ENCODE measurements around the gene ENPP5. TPM values are rescaled to one million over a fixed set of nuclear protein-coding genes. Genes with fewer than 3 reads are reported as not detected.
A peak's percentile ranks its signal among the peaks of the same experiment; 100 is the strongest.
"Not testable (repeated sequence)": the region's sequence is repeated elsewhere in the genome, so short reads cannot be mapped to it uniquely, and the experiment has no call there.

ENPP5 gene
- total RNA-seq, 1 donor from 2014 or later = not detected

DNA sequence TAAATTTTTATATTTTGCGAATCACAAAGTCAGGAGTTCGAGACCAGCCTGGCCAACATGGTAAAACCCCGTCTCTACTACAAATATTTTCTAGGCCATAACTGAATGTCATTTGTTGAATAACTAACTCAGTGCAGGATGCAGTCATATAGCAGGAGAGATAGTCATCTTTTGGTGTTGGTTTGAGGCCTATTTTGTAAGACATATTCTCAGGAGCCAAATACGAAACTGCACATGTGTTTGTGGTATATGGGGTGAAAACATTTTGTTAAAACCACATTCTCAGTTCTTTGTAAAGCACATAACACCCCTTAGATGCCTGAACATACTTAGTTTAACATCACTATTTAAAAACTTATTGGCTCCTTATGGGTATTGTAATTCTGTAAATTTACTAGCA lies 4.7 kb upstream of the ENPP5 start:
- DNase-seq (ENCODE audit: low read depth in 2 of 2) = no peak

DNA sequence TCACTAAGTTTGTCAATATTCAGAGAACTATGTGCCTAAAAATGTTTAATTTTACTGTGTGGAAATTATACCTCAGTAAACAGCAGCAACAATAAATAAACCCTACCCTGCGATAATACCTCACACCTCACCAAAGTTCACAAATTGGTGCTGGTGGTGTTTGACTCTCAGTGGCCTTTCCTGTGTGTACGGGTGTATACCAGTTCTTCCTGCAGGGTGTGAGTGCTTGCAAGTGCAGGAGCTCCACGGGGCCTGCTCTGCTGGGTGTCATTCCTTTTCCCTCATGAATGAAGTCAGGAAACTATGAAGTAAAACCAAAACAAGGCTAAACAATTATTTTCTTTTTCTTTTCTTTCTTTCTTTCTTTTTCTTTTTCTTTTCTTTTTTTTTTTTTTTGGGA lies 4.1 kb upstream of the ENPP5 start:
- DNase-seq (ENCODE audit: low read depth in 2 of 2) = no peak

DNA sequence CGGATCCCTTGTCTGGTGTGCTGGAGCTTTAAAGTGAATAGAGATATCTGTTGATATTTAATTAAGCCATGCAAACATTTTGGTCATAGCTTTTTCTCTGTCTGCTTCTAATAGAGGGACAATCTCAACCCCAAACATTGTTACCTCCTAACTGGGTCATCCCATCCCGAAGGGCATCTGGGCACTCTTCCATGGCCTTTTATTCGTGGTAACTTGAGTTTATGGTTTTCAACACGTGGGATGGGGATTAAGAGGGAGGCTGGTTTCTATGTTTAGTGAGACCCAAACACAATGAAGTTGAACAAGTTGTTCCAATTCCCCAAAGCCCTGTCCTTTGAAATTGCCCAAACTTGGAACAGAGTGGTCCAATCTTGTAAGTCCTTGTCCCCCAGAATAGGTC lies 1.4 kb upstream of the ENPP5 start:
- no peak for DNase-seq (ENCODE audit: low read depth in 2 of 2)

DNA sequence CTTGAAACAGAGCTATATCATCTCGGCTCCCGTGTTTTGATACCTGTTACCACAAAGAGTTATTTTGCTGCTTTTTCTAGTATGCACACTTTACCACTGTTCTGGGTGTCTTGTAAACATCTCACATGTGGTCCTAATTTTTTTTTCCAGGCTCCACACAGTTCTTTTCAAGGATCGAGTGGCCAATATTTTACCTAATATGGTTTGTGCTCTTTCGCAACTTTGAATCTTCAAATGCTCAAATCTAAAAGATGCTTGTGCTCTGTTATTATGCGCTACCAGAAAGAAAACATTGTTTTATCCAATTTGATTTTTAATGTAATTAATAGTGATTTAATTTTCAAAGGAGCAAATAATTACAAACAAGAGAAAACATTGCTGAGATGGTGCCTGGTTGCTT lies 10.7 kb downstream of the ENPP5 start:
- DNase-seq (ENCODE audit: low read depth in 2 of 2) = no peak

DNA sequence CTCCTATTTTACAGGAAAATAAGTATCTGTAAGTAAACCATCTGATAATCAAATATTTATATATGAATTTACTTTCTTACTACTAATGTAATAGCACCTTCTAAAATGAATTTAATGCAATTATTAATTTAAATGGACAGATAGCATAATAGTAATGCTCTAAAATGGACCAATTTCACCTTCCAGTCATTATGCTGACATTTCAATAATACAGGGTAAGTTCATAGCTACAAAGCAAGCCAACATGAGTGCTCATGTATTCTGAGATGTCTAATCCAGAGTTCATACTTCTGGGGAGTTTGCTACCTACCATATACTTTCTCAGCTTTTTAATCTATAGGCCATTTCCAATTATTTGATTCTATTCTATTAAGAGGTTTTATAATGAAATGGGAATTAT lies 11.6 kb downstream of the ENPP5 start:
- DNase-seq (ENCODE audit: low read depth in 2 of 2) = no peak

DNA sequence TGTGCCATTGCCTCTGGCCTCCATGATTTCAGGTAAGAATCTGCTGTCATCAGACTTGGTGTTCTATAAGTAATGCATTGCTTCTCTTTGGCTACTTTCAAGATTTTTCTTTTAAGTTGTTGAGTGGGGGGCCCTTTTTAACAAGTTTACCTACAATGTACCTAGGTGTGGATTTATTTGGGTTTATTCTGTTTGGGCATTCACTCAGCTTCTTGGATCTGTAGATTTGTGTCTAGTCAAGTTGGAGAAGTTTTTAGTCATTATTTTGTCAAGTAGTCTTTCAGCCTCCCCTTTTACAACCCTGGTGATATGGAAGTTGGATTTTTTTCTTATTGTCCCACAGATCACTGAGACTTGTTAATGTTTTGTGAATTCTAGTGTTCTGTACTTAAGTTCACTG lies 14.1 kb downstream of the ENPP5 start:
- DNase-seq (ENCODE audit: low read depth in 2 of 2) = no peak

DNA sequence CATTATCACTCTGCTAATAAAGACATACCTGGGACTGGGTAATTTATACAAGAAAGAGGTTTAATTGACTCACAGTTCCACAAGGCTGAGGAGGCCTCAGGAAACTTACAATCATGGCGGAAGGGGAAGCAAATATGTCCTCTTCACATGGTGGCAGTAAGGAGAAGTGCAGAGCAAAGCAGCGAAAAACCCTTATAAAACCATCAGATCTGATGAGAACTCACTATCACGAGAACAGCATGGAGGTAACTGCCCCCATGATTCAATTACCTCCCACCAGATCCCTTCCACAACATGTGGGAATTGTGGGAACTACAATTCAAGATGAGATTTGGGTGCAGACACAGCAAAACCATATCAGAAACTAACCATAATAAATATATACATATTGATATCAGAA lies 21.7 kb downstream of the ENPP5 start:
- DNase-seq (ENCODE audit: low read depth in 2 of 2) = not testable (repeated sequence)

DNA sequence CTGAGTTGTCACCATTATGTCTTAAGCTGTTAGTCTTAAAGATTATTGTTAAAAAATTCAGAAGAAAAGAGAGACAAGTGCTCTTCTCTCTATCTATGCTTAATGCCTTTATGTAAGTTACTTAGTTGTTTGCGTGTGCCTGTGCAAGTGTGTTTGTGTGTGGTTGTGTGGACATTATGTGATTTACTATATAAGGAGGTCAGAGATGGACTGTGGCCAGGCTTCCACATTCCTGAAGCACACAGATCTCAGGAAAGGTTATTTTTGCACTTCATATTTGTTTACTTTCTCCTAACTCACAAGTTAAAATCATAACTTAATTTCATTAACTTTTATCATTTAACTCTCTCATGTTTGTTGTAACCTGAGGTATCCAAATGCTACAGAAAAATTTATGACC lies 26.5 kb downstream of the ENPP5 start:
- no peak for DNase-seq (ENCODE audit: low read depth in 2 of 2)

DNA sequence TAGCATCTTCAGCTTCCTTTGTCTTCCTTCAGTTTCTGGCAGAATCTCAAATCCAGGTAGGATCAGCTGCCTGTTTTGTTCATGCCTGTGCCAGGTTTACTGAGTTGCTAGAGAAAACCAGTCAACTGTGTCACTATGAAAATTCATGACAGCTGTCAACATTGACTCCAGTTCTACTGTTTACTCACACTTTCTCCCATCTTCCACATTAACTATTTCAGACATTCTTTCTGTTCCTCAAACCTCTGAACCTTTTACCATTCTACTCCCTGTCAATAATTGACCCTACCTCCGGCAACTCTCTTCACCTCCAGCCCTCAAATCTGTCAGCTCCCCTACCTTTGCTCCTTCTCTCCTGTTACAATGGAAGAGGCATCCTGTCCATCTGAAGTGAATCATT lies 32.5 kb downstream of the ENPP5 start:
- no peak for DNase-seq (ENCODE audit: low read depth in 2 of 2)

DNA sequence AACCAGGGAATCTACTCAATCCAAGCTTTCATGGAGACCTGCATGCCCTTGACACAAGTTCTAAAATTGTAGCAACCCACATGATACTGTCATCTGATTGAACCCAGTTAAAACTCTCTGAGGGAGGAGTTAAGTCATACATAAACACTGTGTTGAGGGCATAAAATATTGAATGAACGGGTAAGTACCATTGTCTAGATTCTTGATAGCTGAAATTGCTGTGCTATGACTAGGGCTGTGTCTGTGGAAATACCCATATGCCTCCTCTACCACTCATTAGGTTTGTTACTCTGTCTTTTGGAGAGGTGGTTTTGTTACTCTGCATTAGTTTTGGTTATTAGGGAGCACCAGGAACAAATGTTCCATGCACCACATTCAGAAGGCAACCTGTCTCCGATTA lies 33.4 kb downstream of the ENPP5 start:
- no peak for DNase-seq (ENCODE audit: low read depth in 2 of 2)

DNA sequence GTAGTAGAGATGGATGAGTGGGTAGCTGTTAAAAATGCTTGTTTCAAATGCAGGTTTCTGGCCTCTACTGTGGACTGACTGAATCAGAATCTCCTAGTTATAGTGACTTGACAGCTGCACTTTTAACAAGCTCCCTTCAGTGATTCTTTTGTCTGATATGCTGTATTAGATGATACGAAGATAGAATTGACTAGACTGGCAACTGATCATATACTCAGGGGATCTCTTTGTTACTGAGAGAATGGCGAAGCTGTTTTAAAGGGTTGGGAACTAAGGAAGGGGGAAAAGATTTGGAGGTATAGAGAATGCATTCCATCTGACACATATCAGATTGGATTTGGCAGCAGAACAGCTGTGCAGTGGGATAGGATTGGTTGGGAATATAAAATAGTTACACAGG lies 33.9 kb downstream of the ENPP5 start:
- DNase-seq (ENCODE audit: low read depth in 2 of 2) = no peak

DNA sequence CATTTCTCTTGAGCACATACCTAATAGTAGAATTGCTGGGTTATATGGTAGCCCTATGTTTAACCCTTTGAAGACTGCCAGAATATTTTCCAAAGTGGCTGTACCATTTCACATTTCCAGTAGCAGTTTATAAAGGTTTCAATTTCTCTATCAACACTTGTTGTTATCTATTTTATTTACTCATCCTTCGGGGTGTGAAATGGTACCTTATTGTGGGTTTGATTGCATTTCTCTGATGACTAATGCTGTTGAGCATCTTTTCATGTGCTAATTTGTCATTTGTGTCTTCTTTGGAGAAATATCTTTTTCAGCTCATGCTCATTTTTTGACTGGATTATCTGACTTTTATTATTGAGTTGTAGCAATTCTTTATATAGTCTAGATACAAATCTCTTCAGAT lies 35.6 kb downstream of the ENPP5 start:
- DNase-seq (ENCODE audit: low read depth in 2 of 2) = no peak

DNA sequence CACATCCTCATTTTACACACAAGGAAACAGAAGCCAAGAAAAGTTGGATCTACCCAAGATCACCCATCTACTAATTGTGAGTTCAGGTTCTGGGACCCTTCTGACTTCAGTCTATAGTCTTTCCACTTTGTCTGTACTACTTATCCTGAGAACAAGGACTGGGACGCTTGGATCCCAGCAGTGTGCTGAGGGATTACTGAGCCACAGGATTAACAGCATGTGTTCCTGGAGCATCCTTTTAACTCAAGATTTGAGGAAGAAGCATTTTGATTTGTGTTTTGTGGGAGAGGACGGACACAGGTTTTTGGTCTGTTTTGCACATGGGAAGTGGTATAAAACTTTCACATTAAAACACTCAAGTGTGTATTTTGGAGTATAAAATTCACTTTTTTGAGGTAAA lies 36.6 kb downstream of the ENPP5 start:
- no peak for DNase-seq (ENCODE audit: low read depth in 2 of 2)

DNA sequence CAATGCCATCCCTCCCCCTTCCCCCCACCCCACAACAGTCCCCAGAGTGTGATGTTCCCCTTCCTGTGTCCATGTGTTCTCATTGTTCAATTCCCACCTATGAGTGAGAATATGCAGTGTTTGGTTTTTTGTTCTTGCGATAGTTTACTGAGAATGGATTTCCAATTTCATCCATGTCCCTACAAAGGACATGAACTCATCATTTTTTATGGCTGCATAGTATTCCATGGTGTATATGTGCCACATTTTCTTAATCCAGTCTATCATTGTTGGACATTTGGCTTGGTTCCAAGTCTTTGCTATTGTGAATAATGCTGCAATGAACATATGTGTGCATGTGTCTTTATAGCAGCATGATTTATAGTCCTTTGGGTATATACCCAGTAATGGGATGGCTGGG lies 39.5 kb downstream of the ENPP5 start:
- not testable (repeated sequence) for DNase-seq (ENCODE audit: low read depth in 2 of 2)

DNA sequence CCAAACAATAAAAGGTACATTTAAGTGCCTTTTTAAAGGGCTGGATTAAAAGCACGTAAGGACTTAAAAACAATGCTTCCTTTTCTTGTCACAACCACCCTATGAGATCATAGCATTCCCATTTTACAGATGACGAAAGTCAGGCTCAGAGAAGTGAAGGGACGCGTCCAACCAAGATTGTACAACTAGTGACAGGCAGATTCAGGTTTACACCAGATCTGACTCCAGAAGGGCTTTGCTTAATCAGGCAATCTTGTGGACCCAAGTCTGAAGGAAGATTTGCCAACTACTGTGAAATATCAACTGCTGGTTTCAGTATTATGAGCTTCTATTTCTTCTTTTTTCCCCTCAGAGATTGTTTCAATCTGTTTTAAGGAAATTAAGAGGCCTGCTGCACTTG lies 40.1 kb downstream of the ENPP5 start:
- no peak for DNase-seq (ENCODE audit: low read depth in 2 of 2)

DNA sequence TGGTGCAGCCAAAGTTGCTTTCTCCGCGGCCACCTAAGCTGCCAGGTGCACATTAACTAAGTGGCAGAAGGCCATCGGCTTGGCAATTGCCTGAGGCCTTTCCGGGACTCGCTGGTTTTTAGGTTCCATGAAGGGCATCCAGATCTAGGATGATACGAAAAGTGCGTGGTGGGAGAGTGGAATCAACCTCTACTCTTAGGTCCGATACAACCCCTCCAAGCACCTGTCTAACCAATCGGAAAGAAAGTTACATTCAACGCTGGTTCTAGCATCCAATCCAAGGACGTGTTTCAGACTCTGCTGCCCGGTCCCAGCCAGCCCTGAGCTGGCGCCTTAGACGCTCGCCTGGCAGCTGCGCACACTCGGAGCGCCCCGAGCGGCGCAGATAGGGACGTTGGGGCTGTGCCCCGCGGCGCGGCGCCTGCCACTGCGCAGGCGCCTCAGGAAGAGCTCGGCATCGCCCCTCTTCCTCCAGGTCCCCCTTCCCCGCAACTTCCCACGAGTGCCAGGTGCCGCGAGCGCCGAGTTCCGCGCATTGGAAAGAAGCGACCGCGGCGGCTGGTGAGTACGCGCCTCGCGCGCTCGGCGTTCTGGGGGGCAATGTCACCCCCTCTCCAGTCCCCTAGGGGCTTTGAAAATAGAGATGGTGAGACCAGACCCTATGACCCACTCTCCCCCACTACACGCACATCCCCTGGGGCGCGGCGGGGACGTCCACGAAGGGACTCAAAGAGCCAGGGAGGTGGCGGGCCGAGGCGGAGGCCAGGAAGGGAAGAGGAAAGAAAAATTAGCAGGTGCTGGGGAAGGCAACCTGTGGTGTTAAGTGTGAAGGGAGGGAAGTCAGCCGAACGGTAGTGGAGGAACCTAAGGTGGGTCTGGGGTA lies 40.9 kb downstream of the ENPP5 start, which contains the start of gene ENPP4:
Gene ENPP4 (plus strand): TSS at position 361 of the 883 bp plus-strand sequence. CDS start 9,595 bp downstream, outside the sequence.
- DNase-seq (ENCODE audit: low read depth in 2 of 2) = peak; percentile 58 to 79

DNA sequence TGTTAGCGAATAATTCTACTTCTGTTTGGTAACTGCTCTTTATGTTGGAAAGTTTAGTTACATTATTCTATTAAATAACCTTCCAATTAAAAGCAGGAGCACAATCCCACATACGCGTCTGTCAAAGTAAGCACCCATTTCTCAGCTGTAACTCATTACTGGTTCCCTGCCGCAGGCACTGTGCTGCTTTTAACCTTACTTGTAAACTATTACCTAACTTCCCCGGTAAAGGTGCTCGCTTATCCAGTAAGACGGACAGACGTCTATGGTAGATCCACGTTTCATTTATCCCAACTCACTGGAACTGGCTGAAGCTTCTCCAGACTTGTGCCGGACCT lies 41.5 kb downstream of the ENPP5 start:
- DNase-seq (ENCODE audit: low read depth in 2 of 2) = no peak

DNA sequence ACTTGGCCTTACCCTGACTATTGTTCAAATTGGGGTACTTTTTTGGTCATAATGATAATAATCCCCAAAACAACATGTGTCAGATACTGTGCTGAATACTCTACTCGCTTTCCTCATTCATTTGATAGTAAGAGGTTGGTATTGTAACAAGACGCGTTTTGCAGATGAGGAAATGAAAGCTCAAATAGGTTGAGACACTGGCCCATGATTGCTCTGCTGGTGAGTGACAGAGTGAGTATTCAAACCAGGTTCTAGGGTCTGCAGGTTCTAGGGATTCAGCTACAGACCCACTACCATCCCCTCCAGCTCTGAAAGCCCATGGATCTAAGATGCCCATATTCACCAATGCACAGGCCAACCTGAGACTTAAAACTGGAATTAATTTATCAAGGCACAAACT lies 42.3 kb downstream of the ENPP5 start:
- no peak for DNase-seq (ENCODE audit: low read depth in 2 of 2)

DNA sequence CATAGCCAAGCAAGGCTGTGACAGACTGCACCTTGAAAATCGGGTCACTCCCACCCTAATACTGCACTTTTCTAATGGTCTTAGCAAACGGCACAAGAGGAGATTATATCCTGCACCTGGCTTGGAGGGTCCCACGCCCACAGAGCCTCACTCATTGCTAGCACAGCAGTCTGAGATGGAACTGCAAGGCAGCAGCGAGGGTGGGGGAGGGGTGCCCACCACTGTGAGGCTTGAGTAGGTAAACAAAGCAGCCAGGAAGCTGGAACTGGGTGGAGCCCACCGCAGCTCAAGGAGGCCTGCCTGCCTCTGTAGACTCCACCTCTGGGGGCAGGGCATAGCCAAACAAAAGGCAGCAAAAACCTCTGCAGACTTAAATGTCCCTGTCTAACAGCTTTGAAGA lies 51.1 kb downstream of the ENPP5 start:
- not testable (repeated sequence) for DNase-seq (ENCODE audit: low read depth in 2 of 2)

DNA sequence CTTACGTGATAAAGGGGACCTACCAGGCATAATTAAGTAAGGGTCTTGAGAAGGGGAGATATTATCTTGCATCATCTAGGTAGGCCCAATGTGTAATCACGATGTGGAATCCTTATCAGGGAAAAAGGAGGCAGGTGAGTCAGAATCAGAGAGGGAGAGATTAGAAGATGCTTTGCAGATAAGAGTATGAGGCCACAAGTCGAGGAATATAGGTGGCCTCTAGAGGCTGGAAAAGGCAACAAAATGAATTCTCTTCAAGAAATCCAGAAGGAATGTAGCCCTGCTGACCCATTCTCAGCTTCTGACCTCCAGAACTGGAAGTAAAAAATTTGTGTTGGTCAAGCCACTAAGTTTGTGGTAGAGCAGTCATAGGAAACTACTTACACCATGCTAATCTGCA lies 51.9 kb downstream of the ENPP5 start:
- no peak for DNase-seq (ENCODE audit: low read depth in 2 of 2)

DNA sequence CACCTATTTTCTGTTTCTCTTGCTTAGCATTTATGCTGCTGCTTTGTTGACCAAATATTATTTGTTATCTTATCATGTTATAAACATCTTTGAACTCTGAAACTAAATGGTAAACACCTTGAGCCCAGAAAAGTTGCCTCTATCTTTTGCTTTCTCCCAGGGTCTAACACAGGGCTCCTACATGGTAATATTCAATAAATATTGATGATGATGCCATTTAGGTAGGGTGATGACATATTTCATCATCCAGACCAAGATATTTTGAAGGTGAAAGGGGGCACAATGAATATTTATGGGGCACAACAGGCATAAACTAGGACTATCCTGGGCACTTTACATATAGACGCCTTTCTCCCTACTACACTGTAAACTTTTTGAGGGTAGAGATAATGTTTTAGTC lies 52.6 kb downstream of the ENPP5 start:
- DNase-seq (ENCODE audit: low read depth in 2 of 2) = no peak

DNA sequence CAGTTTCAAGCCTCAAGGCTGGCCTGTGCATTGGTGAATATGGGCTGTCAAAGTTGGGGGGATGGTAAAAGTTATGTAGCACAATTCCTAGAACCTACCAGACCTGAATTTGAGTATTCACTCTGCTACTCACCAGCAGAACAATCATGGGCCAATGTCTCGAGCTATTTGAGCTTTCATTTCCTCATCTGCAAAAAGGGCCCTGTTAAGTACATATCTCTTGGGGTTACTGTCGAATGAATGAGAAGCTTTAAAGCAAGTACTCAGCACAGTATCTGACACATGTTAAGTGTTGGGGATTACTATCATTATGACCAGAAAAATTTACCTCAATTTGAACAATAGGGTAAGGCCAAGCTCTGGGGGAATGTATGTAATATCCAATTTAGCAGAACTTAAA lies 54.5 kb downstream of the ENPP5 start:
- no peak for DNase-seq (ENCODE audit: low read depth in 2 of 2)

DNA sequence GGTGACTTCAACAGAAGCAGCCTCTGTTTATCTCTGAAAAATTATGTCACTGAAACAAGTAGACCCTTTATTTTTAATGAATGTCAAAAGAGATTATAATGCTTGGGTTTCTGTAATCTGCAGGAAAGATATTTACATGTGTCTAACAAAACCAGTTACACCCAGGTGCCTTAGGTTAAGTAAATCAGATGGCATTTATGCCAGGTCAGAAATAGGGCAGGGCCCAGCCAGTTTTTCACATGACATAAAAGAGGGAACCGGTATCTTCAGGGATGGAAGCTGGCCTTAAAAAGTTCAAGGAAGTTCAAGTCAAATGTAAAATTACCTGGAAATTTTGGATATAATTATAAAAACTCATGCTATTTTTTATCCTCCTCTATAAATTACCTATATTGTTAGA lies 55.1 kb downstream of the ENPP5 start:
- no peak for DNase-seq (ENCODE audit: low read depth in 2 of 2)

DNA sequence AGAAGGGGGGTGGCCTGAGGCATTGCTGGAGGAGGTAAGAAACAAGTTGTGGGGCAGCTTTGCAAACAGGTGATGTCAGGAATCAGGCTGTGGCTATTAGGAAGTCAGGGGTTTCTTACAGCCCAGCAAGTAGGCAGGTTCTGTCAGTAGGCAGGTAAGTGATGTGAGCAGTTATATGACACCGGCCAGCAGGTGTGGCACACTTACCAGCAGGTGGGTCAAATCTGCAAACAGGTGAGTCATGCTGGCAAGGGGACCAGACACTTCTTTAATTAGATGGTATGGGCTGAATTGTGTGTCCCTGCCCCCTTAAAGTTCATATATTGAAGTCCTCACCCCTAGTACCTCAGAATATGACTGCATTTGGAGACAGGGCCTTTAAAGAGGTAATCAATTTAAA lies 57.4 kb downstream of the ENPP5 start:
- no peak for DNase-seq (ENCODE audit: low read depth in 2 of 2)

All from lung microvascular endothelial cell (primary cell).